ENCODE results near the gene PRR9. TPM values are rescaled to one million over a fixed set of nuclear protein-coding genes. Genes with fewer than 3 reads are reported as not detected.

Gene PRR9
- total RNA-seq, 1 donor = not detected

DNA sequence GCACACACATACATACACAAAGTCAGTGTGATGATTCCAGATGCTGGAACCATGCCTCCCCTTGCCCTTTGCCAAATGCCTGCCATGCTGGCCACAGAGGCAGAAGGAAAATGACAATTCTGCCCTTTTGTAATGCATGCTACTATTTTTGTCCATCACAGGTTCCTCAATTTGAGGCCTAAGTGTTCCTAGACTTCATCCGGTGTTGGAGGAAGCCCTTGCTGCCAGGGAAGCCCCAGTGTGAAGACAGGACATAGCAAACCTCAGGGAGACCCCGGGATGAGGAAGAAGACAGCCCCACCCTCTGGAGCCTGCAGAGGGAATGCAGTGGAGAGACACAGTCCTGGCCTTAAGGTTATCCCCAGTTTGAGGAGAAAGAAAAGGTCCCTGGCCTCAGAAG lies 14.4 kb downstream of the PRR9 start:
- no peak overlapping the region for H2AFZ ChIP-seq (ENCODE audit: low read length)
- H3K36me3 ChIP-seq (ENCODE audit: insufficient read depth, low read length) = no peaks in the 10 kb centered on the region
- H3K9me3 ChIP-seq (ENCODE audit: low read depth, low read length) = no peaks in the 10 kb centered on the region
- no peaks in the 10 kb centered on the region for H3K27me3 ChIP-seq (ENCODE audit: insufficient read depth, low read length)
- no peaks in the 10 kb centered on the region for H3K4me1 ChIP-seq (ENCODE audit: insufficient read depth, low read length)
- no peak overlapping the region for H3K4me2 ChIP-seq (ENCODE audit: insufficient read depth, low read length)
- no peak overlapping the region for H3K4me3 ChIP-seq (ENCODE audit: insufficient read depth, low read length)
- H4K20me1 ChIP-seq (ENCODE audit: insufficient read depth, low read length) = no peaks in the 10 kb centered on the region
- no peak overlapping the region for H3K27ac ChIP-seq (ENCODE audit: low read depth, low read length)
- TF ChIP-seq, protein P1, sequence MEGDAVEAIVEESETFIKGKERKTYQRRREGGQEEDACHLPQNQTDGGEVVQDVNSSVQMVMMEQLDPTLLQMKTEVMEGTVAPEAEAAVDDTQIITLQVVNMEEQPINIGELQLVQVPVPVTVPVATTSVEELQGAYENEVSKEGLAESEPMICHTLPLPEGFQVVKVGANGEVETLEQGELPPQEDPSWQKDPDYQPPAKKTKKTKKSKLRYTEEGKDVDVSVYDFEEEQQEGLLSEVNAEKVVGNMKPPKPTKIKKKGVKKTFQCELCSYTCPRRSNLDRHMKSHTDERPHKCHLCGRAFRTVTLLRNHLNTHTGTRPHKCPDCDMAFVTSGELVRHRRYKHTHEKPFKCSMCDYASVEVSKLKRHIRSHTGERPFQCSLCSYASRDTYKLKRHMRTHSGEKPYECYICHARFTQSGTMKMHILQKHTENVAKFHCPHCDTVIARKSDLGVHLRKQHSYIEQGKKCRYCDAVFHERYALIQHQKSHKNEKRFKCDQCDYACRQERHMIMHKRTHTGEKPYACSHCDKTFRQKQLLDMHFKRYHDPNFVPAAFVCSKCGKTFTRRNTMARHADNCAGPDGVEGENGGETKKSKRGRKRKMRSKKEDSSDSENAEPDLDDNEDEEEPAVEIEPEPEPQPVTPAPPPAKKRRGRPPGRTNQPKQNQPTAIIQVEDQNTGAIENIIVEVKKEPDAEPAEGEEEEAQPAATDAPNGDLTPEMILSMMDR (IDR thresholded peaks at IDR 0.05; ENCODE audit: extremely low read depth, low read depth, low read length) = no peak
- no peaks in the 10 kb centered on the region for H3K79me2 ChIP-seq (ENCODE audit: insufficient read depth, low read length)
- no peak for DNase-seq (ENCODE audit: insufficient read length, low spot score, missing footprints)

DNA sequence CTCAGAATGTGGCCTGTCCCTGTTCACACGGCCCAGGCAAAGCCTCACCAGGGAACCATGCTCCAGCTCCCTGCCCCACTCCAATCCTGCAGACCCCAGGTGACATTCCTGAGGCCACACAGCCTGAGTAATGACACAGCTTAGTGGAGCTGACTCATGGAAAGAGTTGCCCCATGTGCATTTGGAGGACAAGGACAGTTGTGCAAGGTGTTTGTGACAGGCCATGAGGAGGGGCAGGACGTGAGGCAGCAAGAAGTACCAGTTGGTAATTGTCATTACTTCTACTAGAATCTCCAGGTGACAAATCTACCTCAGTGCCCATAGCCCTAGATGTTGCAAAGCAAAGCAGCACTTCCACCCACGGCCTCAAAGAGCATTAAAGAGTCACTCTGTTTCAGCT lies 15.2 kb downstream of the PRR9 start:
- TF ChIP-seq, protein P1 (IDR thresholded peaks at IDR 0.05; ENCODE audit: extremely low read depth, low read depth, low read length) = no peak
- Histone ChIP-seq H3K4me1 (ENCODE audit: insufficient read depth, low read length) (no peaks in the 10 kb centered on the region), H3K9me3 (ENCODE audit: low read depth, low read length) (no peaks in the 10 kb centered on the region), H3K27ac (ENCODE audit: low read depth, low read length) (no peak overlapping the region), H4K20me1 (ENCODE audit: insufficient read depth, low read length) (no peaks in the 10 kb centered on the region), H3K4me2 (ENCODE audit: insufficient read depth, low read length) (no peak overlapping the region), H3K79me2 (ENCODE audit: insufficient read depth, low read length) (no peaks in the 10 kb centered on the region), H3K4me3 (ENCODE audit: insufficient read depth, low read length) (no peak overlapping the region), H3K27me3 (ENCODE audit: insufficient read depth, low read length) (no peaks in the 10 kb centered on the region), H3K36me3 (ENCODE audit: insufficient read depth, low read length) (no peaks in the 10 kb centered on the region), H2AFZ (ENCODE audit: low read length) (no peak overlapping the region)
- no peak for DNase-seq (ENCODE audit: insufficient read length, low spot score, missing footprints)

DNA sequence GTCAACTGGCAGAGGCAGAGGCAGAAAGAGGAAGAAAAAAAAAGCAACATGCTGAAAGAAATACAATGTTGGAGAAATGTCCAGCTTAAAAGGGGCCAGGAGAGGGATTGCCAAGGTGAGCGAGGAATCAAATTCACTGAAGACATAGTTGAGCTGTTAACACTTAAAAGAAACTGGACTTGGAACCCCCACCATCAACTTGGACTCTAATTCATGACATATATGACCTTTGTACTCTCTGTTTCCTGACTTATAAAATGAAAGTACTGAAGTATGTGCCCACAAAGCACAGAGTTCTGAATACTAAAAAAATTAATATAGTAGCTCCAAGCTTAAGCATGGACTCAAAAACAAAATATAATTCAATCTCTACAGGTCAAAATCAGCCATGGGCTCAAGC lies 16.1 kb downstream of the PRR9 start:
- H3K9me3 ChIP-seq (ENCODE audit: low read depth, low read length) = no peaks in the 10 kb centered on the region

DNA sequence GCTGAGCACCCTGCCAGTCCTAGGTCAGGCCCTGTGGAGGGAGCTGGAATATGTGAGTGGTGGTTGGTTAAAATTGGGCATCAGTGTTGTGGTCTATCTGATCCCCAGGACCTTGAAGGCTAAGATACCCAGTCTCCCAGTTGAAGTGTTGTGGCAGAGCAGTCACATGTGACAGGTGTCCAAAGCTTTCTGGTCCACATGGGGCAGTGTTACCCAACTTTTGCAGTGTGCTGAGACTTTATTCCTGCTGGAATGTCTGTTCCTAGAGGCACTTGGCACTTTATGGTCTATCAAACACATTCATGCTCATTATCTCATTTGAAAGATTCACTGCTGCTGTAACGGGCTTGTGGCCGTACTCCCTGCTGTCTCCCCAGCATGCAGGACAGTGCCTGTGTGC lies 21.1 kb downstream of the PRR9 start:
- Histone ChIP-seq H3K9me3 (ENCODE audit: low read depth, low read length) (no peaks in the 10 kb centered on the region), H3K27me3 (ENCODE audit: insufficient read depth, low read length) (no peaks in the 10 kb centered on the region), H3K27ac (ENCODE audit: low read depth, low read length) (no peak overlapping the region), H3K36me3 (ENCODE audit: insufficient read depth, low read length) (no peaks in the 10 kb centered on the region), H4K20me1 (ENCODE audit: insufficient read depth, low read length) (no peaks in the 10 kb centered on the region), H3K4me1 (ENCODE audit: insufficient read depth, low read length) (no peaks in the 10 kb centered on the region), H3K79me2 (ENCODE audit: insufficient read depth, low read length) (no peaks in the 10 kb centered on the region), H3K4me3 (ENCODE audit: insufficient read depth, low read length) (no peak overlapping the region), H3K4me2 (ENCODE audit: insufficient read depth, low read length) (no peak overlapping the region), H2AFZ (ENCODE audit: low read length) (no peak overlapping the region)
- TF ChIP-seq, protein P1 (IDR thresholded peaks at IDR 0.05; ENCODE audit: extremely low read depth, low read depth, low read length) = peak; percentile 6
- DNase-seq (ENCODE audit: insufficient read length, low spot score, missing footprints) = no peak

More for the DNA sequence above, 16.1 kb downstream of the PRR9 start:
- DNase-seq (ENCODE audit: insufficient read length, low spot score, missing footprints) = no peak
- H4K20me1 ChIP-seq (ENCODE audit: insufficient read depth, low read length) = no peaks in the 10 kb centered on the region
- no peak overlapping the region for H3K27ac ChIP-seq (ENCODE audit: low read depth, low read length)
- no peaks in the 10 kb centered on the region for H3K79me2 ChIP-seq (ENCODE audit: insufficient read depth, low read length)
- no peaks in the 10 kb centered on the region for H3K27me3 ChIP-seq (ENCODE audit: insufficient read depth, low read length)
- no peak overlapping the region for H2AFZ ChIP-seq (ENCODE audit: low read length)
- H3K4me2 ChIP-seq (ENCODE audit: insufficient read depth, low read length) = no peak overlapping the region
- H3K4me3 ChIP-seq (ENCODE audit: insufficient read depth, low read length) = no peak overlapping the region
- TF ChIP-seq, protein P1 (IDR thresholded peaks at IDR 0.05; ENCODE audit: extremely low read depth, low read depth, low read length) = no peak
- no peaks in the 10 kb centered on the region for H3K36me3 ChIP-seq (ENCODE audit: insufficient read depth, low read length)
- no peaks in the 10 kb centered on the region for H3K4me1 ChIP-seq (ENCODE audit: insufficient read depth, low read length)
